Spleen (tissue), 11 donors: ENCODE measurements around the gene EHBP1. TPM values are rescaled to one million over a fixed set of nuclear protein-coding genes. Genes with fewer than 3 reads are reported as not detected.

Experiments used
- DNase-seq: peaks from one replicate; pipeline ENCODE4 v3.0.0-alpha.2; 2020
- H3K27ac ChIP-seq, 8 donors: fragments of 200-600 bp; sonication (generic) in 7 of 8; 1 replicate in 4 of 8; 2 replicates in 4 of 8; pipeline versions ENCODE4 v1.5.0 to v1.8.0; 2016 to 2021; ENCODE audit warnings: inconsistent platforms in 4 of 8, mild to moderate bottlenecking in 4 of 8, moderate library complexity in 1 of 8
- H3K27me3 ChIP-seq, 7 donors: fragments of 200-600 bp; sonication (generic) in 6 of 7; replicated peaks in 1 of 7; 1 replicate in 4 of 7; 2 replicates in 3 of 7; pipeline versions ENCODE4 v1.5.0 to v1.8.0; 2016 to 2021; ENCODE audit warnings: inconsistent platforms in 3 of 7, mild to moderate bottlenecking in 1 of 7
- H3K36me3 ChIP-seq, 6 donors: fragments of 200-600 bp; sonication (generic) in 5 of 6; 1 replicate in 4 of 6; 2 replicates in 2 of 6; pipeline versions ENCODE4 v1.5.0 to v1.8.0; 2016 to 2021; ENCODE audit warnings: inconsistent platforms in 2 of 6
- H3K4me1 ChIP-seq, 6 donors: fragments of 200-600 bp; sonication (generic) in 5 of 6; 1 replicate in 3 of 6; 2 replicates in 3 of 6; pipeline versions ENCODE4 v1.5.0 to v1.8.0; 2016 to 2021; ENCODE audit warnings: inconsistent platforms in 3 of 6
- H3K4me3 ChIP-seq, 8 donors: fragments of 200-600 bp; sonication (generic) in 7 of 8; 1 replicate in 4 of 8; 2 replicates in 4 of 8; pipeline versions ENCODE4 v1.5.0 to v1.8.0; 2016 to 2021; ENCODE audit warnings: inconsistent platforms in 4 of 8, mild to moderate bottlenecking in 4 of 8, moderate library complexity in 2 of 8
- H3K9me3 ChIP-seq, 8 donors: fragments of 200-600 bp; sonication (generic) in 7 of 8; 1 replicate in 4 of 8; 2 replicates in 4 of 8; pipeline versions ENCODE4 v1.5.0 to v1.8.0; 2016 to 2021; ENCODE audit warnings: inconsistent platforms in 4 of 8
- POLR2A ChIP-seq, 3 donors: fragments of 450-650 bp; IDR thresholded peaks; one replicate each; pipeline ENCODE4 v1.5.1; 2017; ENCODE audit warnings: antibody characterized with exemption in 3 of 3, mild to moderate bottlenecking in 1 of 3
- POLR2AphosphoS5 ChIP-seq, 3 donors: sonication (generic); formaldehyde crosslinking; IDR thresholded peaks; one replicate each; pipeline ENCODE4 v1.5.1; 2017; ENCODE audit warnings: antibody characterized with exemption in 3 of 3
- WGBS, 5 donors: extraction: QIAGEN DNeasy Blood & Tissue Kit in 3 of 5; methylation state at CpG; one replicate each; pipeline versions ENCODE4 v1.1.5 to v1.1.7; 2013 to 2018; 5-methylcytosine and 5-hydroxymethylcytosine counted together
- intact Hi-C: fragments of 100-400 bp; cut with DNase I; formaldehyde crosslinking; loops from one replicate; pipeline ENCODE4 v1.15.0; 2023; ENCODE audit warnings: low total_unique reads
- polyA plus RNA-seq, 3 donors: library from polyadenylated mRNA; stranded (reverse); fragments of 200-250 nt; gene quantifications; one replicate each; pipeline ENCODE4 v1.2.1, GENCODE V29; 2013
- total RNA-seq, 7 donors: library from RNA; depleted of rRNA in 3 of 7; stranded (reverse); fragments of >200 nt in 3 of 7; fragmentation: NEBNext Ultra II Directional in 4 of 7; extraction: Animal tissue kit (Norgen Biotek cat#: 25700) in 4 of 7; gene quantifications; one replicate each; pipeline versions ENCODE4 v1.1.0 to v1.2.1, GENCODE V29; 2016 to 2021
- TF ChIP-seq, protein P1 (sequence below), 11 experiments: fragments of 200-600 bp in 7 of 11; fragments of 450-650 bp in 4 of 11; sonication (generic) in 4 of 11; IDR thresholded peaks in 8 of 11; conservative IDR thresholded peaks in 3 of 11; 1 replicate in 7 of 11; 2 replicates in 4 of 11; pipeline versions ENCODE4 v1.4.0 to v1.8.0; 2016 to 2021; ENCODE audit warnings: antibody characterized with exemption in 11 of 11, inconsistent platforms in 4 of 11, mild to moderate bottlenecking in 1 of 11
- donor health status: healthy with polysubstance abuse.
- donor health status: DM: no; HTN: no; CAD: no; lungs with moderate emphysema.
- donor health status: DM: no; HTN: no; CAD: no.
- donor health status: Bipolar disorder and iron deficiency.
- donor health status: healthy.
- donor health status: DM: no; HTN: no; CAD: no.
- donor health status: DM: yes; HTN: yes; CAD: no.

The EHBP1 gene
- total and polyA plus RNA-seq, 10 donors, result 5.0 to 44.2 (median 31.7) TPM

DNA sequence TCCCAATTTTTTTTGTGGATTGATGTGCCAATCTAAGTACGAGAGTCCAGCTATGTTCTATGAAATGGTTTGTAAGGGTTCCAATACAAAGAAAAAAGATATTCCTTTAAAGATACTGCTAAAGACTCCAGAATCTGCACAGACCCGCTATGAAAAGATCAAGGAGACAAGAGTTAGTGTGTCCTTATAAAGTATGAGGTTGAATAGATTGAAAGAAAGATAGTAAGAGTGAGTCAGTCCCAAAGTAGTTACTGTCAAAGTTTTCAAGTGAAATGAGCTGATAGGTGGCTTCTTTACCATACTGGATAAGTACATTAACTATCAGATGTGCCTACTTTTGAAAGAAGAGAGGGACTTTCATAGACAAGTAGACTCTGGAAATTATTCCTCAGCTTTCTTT lies 17.9 kb upstream of the EHBP1 start:
- TF ChIP-seq, protein P1, sequence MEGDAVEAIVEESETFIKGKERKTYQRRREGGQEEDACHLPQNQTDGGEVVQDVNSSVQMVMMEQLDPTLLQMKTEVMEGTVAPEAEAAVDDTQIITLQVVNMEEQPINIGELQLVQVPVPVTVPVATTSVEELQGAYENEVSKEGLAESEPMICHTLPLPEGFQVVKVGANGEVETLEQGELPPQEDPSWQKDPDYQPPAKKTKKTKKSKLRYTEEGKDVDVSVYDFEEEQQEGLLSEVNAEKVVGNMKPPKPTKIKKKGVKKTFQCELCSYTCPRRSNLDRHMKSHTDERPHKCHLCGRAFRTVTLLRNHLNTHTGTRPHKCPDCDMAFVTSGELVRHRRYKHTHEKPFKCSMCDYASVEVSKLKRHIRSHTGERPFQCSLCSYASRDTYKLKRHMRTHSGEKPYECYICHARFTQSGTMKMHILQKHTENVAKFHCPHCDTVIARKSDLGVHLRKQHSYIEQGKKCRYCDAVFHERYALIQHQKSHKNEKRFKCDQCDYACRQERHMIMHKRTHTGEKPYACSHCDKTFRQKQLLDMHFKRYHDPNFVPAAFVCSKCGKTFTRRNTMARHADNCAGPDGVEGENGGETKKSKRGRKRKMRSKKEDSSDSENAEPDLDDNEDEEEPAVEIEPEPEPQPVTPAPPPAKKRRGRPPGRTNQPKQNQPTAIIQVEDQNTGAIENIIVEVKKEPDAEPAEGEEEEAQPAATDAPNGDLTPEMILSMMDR (IDR thresholded peaks at IDR 0.05 in 8 of 11, conservative IDR thresholded peaks at IDR 0.05 in 3 of 11), result no peak
- no peak for TF ChIP-seq POLR2AphosphoS5 (IDR thresholded peaks at IDR 0.05)
- TF ChIP-seq POLR2A (IDR thresholded peaks at IDR 0.05), result no peak
- Histone ChIP-seq H3K27ac (no peak overlapping the region), H3K27me3 (no peaks in the 10 kb centered on the region), H3K4me1 (no peaks in the 10 kb centered on the region), H3K36me3 (no peaks in the 10 kb centered on the region), H3K4me3 (no peak overlapping the region), H3K9me3 (no peaks in the 10 kb centered on the region)
- intact Hi-C loops, result no loop called here
- no peak for DNase-seq
- WGBS, 5 donors, result 84 to 95% (median 87%) methylated on average over 2 of the region's 2 CpGs

DNA sequence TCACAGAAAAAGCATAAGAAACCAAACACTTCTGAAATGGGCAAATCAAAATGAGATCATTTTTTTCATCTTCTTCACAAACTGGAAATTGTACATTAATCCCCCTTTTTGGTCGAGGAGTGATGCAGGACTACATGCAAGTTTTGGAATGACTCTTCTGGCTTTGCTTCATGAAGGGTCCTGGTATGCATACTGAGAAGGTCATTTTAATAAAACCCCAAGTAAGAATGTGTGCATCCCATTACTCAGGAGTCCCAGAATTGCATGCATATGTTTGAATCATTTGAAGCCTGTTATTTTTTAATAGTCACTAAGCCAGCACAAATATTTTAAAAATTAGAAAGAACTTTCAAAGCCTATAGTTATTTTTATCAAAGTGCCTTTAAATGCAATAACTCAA lies 16.7 kb upstream of the EHBP1 start:
- Histone ChIP-seq H3K36me3 (no peaks in the 10 kb centered on the region), H3K9me3 (no peaks in the 10 kb centered on the region), H3K27ac (no peak overlapping the region), H3K4me3 (no peak overlapping the region), H3K27me3 (no peaks in the 10 kb centered on the region), H3K4me1 (no peaks in the 10 kb centered on the region)
- no peak for DNase-seq
- 50 to 82% (median 57%) methylated on average over 1 of the region's 1 CpG for WGBS, 5 donors
- intact Hi-C loops, result no loop called here
- no peak for TF ChIP-seq POLR2A (IDR thresholded peaks at IDR 0.05)
- TF ChIP-seq POLR2AphosphoS5 (IDR thresholded peaks at IDR 0.05), result no peak
- TF ChIP-seq, protein P1 (IDR thresholded peaks at IDR 0.05 in 8 of 11, conservative IDR thresholded peaks at IDR 0.05 in 3 of 11), result no peak

DNA sequence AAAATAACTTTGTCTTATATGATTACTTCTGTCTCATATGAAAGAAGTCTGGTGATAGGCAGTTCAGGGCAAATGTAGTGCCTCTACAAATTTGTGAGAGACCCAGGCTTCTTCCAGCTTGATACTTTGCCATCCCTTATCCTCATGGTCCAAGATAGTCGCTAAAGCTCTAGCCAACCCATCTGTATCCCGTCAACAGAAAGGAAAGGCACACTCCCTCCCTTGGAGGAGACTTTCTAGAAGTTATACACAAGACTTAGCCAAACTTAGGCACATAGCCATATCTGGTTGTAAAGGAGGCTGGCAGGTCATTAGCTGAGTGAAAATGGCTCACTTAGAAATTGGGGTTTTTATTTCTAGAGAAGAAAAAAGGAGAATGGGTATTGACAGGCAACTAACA lies 14.3 kb upstream of the EHBP1 start:
- WGBS, 5 donors, result 78 to 87% (median 85%) methylated on average over 2 of the region's 2 CpGs
- intact Hi-C loops, result no loop called here
- no peak for DNase-seq
- no peak overlapping the region for H3K27ac ChIP-seq
- no peaks in the 10 kb centered on the region for H3K36me3 ChIP-seq
- no peaks in the 10 kb centered on the region for H3K9me3 ChIP-seq
- H3K4me3 ChIP-seq, result no peak overlapping the region
- no peaks in the 10 kb centered on the region for H3K4me1 ChIP-seq
- peaks cover 0 to 4% (median 0%) of the 10 kb centered on the region in 7 donors for H3K27me3 ChIP-seq
- TF ChIP-seq, protein P1 (IDR thresholded peaks at IDR 0.05 in 8 of 11, conservative IDR thresholded peaks at IDR 0.05 in 3 of 11), result no peak
- TF ChIP-seq POLR2AphosphoS5 (IDR thresholded peaks at IDR 0.05) (no peak), POLR2A (IDR thresholded peaks at IDR 0.05) (no peak)

DNA sequence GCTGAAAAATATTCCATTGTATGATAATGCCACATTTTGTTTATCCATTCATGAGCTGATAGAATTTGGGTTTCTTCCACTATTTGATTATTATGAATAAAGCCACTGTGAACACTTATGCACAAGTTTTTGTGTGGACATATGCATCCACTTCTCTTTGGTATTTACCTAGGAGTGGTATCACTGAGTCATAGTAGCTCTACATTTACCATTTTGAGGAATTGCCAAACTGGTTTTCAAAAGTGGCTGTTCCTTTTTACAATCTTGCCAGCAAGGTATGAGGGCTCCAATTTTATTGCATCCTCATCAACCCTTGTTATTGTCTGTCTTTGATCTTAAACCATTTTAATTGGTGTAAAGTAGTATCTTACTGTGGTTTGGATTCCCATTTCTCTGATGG lies 13.3 kb upstream of the EHBP1 start:
- Histone ChIP-seq H3K27me3 (peaks cover 0 to 4% (median 0%) of the 10 kb centered on the region in 7 donors), H3K36me3 (no peaks in the 10 kb centered on the region), H3K4me1 (no peaks in the 10 kb centered on the region), H3K27ac (no peak overlapping the region), H3K4me3 (no peak overlapping the region), H3K9me3 (no peaks in the 10 kb centered on the region)
- DNase-seq, result no peak
- TF ChIP-seq, protein P1 (IDR thresholded peaks at IDR 0.05 in 8 of 11, conservative IDR thresholded peaks at IDR 0.05 in 3 of 11), result no peak
- TF ChIP-seq POLR2AphosphoS5 (IDR thresholded peaks at IDR 0.05), result no peak
- no peak for TF ChIP-seq POLR2A (IDR thresholded peaks at IDR 0.05)
- intact Hi-C loops, result no loop called here
